WTC11 (cell line): Measurements from ENCODE around the gene GAB1. TPM values are rescaled to one million over a fixed set of nuclear protein-coding genes. Genes with fewer than 3 reads are reported as not detected.

ENCODE experiments used
- ATAC-seq: fragments of 200-7000 bp; cut with Tn5 transposase; 2 replicates; pipeline ENCODE4 v1.10.0; 2021; ENCODE audit warnings: mild to moderate bottlenecking, moderate library complexity
- CTCF ChIA-PET: fragments of 300-600 bp; sonication (Branson Sonifier 250); formaldehyde crosslinking; loops from one replicate; lab custom pipeline; 2021; ENCODE audit warnings: antibody characterized with exemption; lab: Charles Lee
- POLR2A ChIA-PET: fragments of 350-600 bp; sonication (Branson Sonifier 250); formaldehyde crosslinking; loops from one replicate; lab custom pipeline; 2021; ENCODE audit warnings: antibody characterized with exemption; lab: Charles Lee
- DNase-seq: peaks from one replicate; pipeline ENCODE4 v3.0.0; 2021; ENCODE audit warnings: low spot score
- H3K27ac Mint-ChIP-seq: 2 replicates; pipeline ENCODE4 v1.8.0; 2021; ENCODE audit warnings: mixed read lengths
- H3K27me3 Mint-ChIP-seq: 2 replicates; pipeline ENCODE4 v1.8.0; 2021; ENCODE audit warnings: low read depth, mild to moderate bottlenecking, moderate library complexity, mixed read lengths
- H3K36me3 Mint-ChIP-seq: 2 replicates; pipeline ENCODE4 v1.8.0; 2021; ENCODE audit warnings: mixed read lengths
- H3K4me1 Mint-ChIP-seq: 2 replicates; pipeline ENCODE4 v1.8.0; 2022; ENCODE audit warnings: mixed read lengths
- H3K4me3 Mint-ChIP-seq: 2 replicates; pipeline ENCODE4 v1.8.0; 2021; ENCODE audit warnings: mild to moderate bottlenecking, moderate library complexity, mixed read lengths
- H3K9me3 Mint-ChIP-seq: 2 replicates; pipeline ENCODE4 v1.8.0; 2021; ENCODE audit warnings: mixed read lengths
- CTCF ChIP-seq: fragments of 200-600 bp; IDR thresholded peaks from 2 replicates; pipeline ENCODE4 v1.8.0; 2022; ENCODE audit warnings: antibody characterized with exemption
- ERG ChIP-seq: fragments of 250-450 bp; sonication (Bioruptor Pico); IDR thresholded peaks from 2 replicates; pipeline ENCODE4 v1.8.0; 2021; ENCODE audit warnings: mild to moderate bottlenecking
- ETV6 ChIP-seq: sonication (generic); formaldehyde crosslinking; IDR thresholded peaks from 2 replicates; pipeline ENCODE4 v1.8.1; 2022; ENCODE audit warnings: mild to moderate bottlenecking, missing genetic modification reagents
- GRHL2 ChIP-seq: fragments of 250-450 bp; sonication (Bioruptor Pico); IDR thresholded peaks from 2 replicates; pipeline ENCODE4 v1.8.0; 2022; ENCODE audit warnings: mild to moderate bottlenecking, moderate library complexity; ENCODE audit not compliant: insufficient replicate concordance, severe bottlenecking
- IRF2 ChIP-seq: sonication (generic); formaldehyde crosslinking; IDR thresholded peaks from 2 replicates; pipeline ENCODE4 v1.8.0; 2022; ENCODE audit warnings: low read depth, missing genetic modification reagents, borderline replicate concordance
- JAZF1 ChIP-seq: fragments of 250-450 bp; sonication (Bioruptor Pico); IDR thresholded peaks from 2 replicates; pipeline ENCODE4 v1.9.0; 2021; ENCODE audit warnings: moderate library complexity, mild to moderate bottlenecking, inconsistent platforms
- KAT7 ChIP-seq: sonication (generic); formaldehyde crosslinking; IDR thresholded peaks from 2 replicates; pipeline ENCODE4 v1.8.1; 2023; ENCODE audit warnings: missing genetic modification reagents, mild to moderate bottlenecking, borderline replicate concordance
- MXD4 ChIP-seq: fragments of 250-450 bp; sonication (Bioruptor Pico); IDR thresholded peaks from 2 replicates; pipeline ENCODE4 v1.8.0; 2021; ENCODE audit warnings: mild to moderate bottlenecking, moderate library complexity, borderline replicate concordance
- NFE2L1 ChIP-seq: sonication (generic); formaldehyde crosslinking; IDR thresholded peaks from 2 replicates; pipeline ENCODE4 v1.8.1; 2023; ENCODE audit warnings: missing genetic modification reagents
- NR2C2 ChIP-seq: sonication (generic); formaldehyde crosslinking; IDR thresholded peaks from 2 replicates; pipeline ENCODE4 v1.8.0; 2022; ENCODE audit warnings: mild to moderate bottlenecking, missing genetic modification reagents
- NR3C1 ChIP-seq: sonication (generic); formaldehyde crosslinking; conservative IDR thresholded peaks from 2 replicates; pipeline ENCODE4 v1.8.1; 2023; ENCODE audit warnings: low read depth, mild to moderate bottlenecking, missing genetic modification reagents
- SMAD3 ChIP-seq: sonication (generic); formaldehyde crosslinking; IDR thresholded peaks from 2 replicates; pipeline ENCODE4 v1.8.0; 2022; ENCODE audit warnings: missing genetic modification reagents, mild to moderate bottlenecking, borderline replicate concordance
- TCF7 ChIP-seq: sonication (generic); formaldehyde crosslinking; IDR thresholded peaks from 2 replicates; pipeline ENCODE4 v1.8.0; 2022; ENCODE audit warnings: mild to moderate bottlenecking, low read depth, missing genetic modification reagents, moderate library complexity
- ZNF138 ChIP-seq: sonication (generic); formaldehyde crosslinking; conservative IDR thresholded peaks from 2 replicates; pipeline ENCODE4 v1.8.1; 2022; ENCODE audit warnings: mild to moderate bottlenecking, moderate library complexity, missing genetic modification reagents
- ZNF219 ChIP-seq: sonication (generic); formaldehyde crosslinking; IDR thresholded peaks from 2 replicates; pipeline ENCODE4 v1.8.0; 2023; ENCODE audit warnings: missing genetic modification reagents, mild to moderate bottlenecking, borderline replicate concordance
- total RNA-seq: library from RNA; stranded (reverse); gene quantifications from 3 replicates; pipeline ENCODE4 v1.2.3, GENCODE V29; 2021
- TF ChIP-seq, protein P1 (sequence below): sonication (generic); formaldehyde crosslinking; IDR thresholded peaks from 2 replicates; pipeline ENCODE4 v1.8.1; 2023; ENCODE audit warnings: mild to moderate bottlenecking, missing genetic modification reagents, moderate library complexity
- TF ChIP-seq, protein P2 (sequence below): sonication (generic); formaldehyde crosslinking; IDR thresholded peaks from 2 replicates; pipeline ENCODE4 v1.8.1; 2022; ENCODE audit warnings: mild to moderate bottlenecking, moderate library complexity, missing genetic modification reagents
- TF ChIP-seq, protein P3 (sequence below): fragments of 250-450 bp; sonication (Bioruptor Pico); IDR thresholded peaks from 2 replicates; pipeline ENCODE4 v1.9.0; 2021; ENCODE audit warnings: mild to moderate bottlenecking
- TF ChIP-seq, protein P4 (sequence below): sonication (generic); formaldehyde crosslinking; IDR thresholded peaks from 2 replicates; pipeline ENCODE4 v1.8.1; 2023; ENCODE audit warnings: mild to moderate bottlenecking, moderate library complexity, missing genetic modification reagents
- TF ChIP-seq, protein P5 (sequence below): sonication (generic); formaldehyde crosslinking; IDR thresholded peaks from 2 replicates; pipeline ENCODE4 v1.8.1; 2022; ENCODE audit warnings: mild to moderate bottlenecking, missing genetic modification reagents, moderate library complexity, borderline replicate concordance

The GAB1 gene
- total RNA-seq, 1 experiment from 2014 or later, result 17.4 TPM

- Mint-ChIP-seq H3K4me1 (peaks cover 86% of the 10 kb centered on the region), H3K27ac (peak overlapping the region; percentile 23; the same call in 1 of the 2 replicates), H3K27me3 (no peaks in the 10 kb centered on the region), H3K9me3 (peaks cover 5% of the 10 kb centered on the region; the same call in 1 of the 2 replicates), H3K4me3 (no peak overlapping the region), H3K36me3 (no peaks in the 10 kb centered on the region)
- TF ChIP-seq ERG (CRISPR knock-in tag) (no peak), MXD4 (CRISPR knock-in tag) (no peak), NR2C2 (no peak), GRHL2 (CRISPR knock-in tag) (no peak), CTCF (no peak), KAT7 (CRISPR knock-in tag) (no peak), JAZF1 (CRISPR knock-in tag) (no peak), NFE2L1 (CRISPR knock-in tag) (no peak), TCF7 (CRISPR knock-in tag) (no peak), IRF2 (CRISPR knock-in tag) (no peak), NR3C1 (CRISPR knock-in tag) (no peak), ETV6 (no peak)
- TF ChIP-seq, protein P1, sequence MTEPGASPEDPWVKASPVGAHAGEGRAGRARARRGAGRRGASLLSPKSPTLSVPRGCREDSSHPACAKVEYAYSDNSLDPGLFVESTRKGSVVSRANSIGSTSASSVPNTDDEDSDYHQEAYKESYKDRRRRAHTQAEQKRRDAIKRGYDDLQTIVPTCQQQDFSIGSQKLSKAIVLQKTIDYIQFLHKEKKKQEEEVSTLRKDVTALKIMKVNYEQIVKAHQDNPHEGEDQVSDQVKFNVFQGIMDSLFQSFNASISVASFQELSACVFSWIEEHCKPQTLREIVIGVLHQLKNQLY (CRISPR knock-in tag), result no peak
- TF ChIP-seq, protein P2, sequence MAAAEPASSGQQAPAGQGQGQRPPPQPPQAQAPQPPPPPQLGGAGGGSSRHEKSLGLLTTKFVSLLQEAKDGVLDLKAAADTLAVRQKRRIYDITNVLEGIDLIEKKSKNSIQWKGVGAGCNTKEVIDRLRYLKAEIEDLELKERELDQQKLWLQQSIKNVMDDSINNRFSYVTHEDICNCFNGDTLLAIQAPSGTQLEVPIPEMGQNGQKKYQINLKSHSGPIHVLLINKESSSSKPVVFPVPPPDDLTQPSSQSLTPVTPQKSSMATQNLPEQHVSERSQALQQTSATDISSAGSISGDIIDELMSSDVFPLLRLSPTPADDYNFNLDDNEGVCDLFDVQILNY, result no peak
- TF ChIP-seq, protein P3, sequence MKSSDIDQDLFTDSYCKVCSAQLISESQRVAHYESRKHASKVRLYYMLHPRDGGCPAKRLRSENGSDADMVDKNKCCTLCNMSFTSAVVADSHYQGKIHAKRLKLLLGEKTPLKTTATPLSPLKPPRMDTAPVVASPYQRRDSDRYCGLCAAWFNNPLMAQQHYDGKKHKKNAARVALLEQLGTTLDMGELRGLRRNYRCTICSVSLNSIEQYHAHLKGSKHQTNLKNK (CRISPR knock-in tag), result no peak
- TF ChIP-seq, protein P4, sequence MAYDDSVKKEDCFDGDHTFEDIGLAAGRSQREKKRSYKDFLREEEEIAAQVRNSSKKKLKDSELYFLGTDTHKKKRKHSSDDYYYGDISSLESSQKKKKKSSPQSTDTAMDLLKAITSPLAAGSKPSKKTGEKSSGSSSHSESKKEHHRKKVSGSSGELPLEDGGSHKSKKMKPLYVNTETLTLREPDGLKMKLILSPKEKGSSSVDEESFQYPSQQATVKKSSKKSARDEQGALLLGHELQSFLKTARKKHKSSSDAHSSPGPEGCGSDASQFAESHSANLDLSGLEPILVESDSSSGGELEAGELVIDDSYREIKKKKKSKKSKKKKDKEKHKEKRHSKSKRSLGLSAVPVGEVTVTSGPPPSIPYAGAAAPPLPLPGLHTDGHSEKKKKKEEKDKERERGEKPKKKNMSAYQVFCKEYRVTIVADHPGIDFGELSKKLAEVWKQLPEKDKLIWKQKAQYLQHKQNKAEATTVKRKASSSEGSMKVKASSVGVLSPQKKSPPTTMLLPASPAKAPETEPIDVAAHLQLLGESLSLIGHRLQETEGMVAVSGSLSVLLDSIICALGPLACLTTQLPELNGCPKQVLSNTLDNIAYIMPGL, result no peak
- POLR2A ChIA-PET, result interaction anchor here (1.5 kb wide), 1 partner anchor 22 kb away, joined by 6 read pairs; the partner anchor contains the start of gene GAB1
- DNase-seq (no peak), ATAC-seq (no peak; the same call in 1 of the 2 replicates)
- CTCF ChIA-PET, result no interaction called here
Observed at GRCh38 chr4:143358923-143359643, 22.4 kb downstream of the GAB1 start.

- Mint-ChIP-seq H3K27ac (peak overlapping the region; percentile 23; the same call in 1 of the 2 replicates), H3K27me3 (no peaks in the 10 kb centered on the region), H3K4me3 (no peak overlapping the region), H3K9me3 (peaks cover 8% of the 10 kb centered on the region), H3K4me1 (peaks cover 88% of the 10 kb centered on the region), H3K36me3 (no peaks in the 10 kb centered on the region)
- DNase-seq, result no peak
- TF ChIP-seq ZNF219 (CRISPR knock-in tag), result no peak
- no peak for TF ChIP-seq ZNF138 (CRISPR knock-in tag)
- TF ChIP-seq, protein P3 (CRISPR knock-in tag), result no peak
- TF ChIP-seq, protein P1 (CRISPR knock-in tag), result no peak
- no peak for TF ChIP-seq SMAD3
- TF ChIP-seq, protein P5, sequence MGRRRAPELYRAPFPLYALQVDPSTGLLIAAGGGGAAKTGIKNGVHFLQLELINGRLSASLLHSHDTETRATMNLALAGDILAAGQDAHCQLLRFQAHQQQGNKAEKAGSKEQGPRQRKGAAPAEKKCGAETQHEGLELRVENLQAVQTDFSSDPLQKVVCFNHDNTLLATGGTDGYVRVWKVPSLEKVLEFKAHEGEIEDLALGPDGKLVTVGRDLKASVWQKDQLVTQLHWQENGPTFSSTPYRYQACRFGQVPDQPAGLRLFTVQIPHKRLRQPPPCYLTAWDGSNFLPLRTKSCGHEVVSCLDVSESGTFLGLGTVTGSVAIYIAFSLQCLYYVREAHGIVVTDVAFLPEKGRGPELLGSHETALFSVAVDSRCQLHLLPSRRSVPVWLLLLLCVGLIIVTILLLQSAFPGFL, result no peak
- ChIA-PET CTCF (no interaction called here), POLR2A (no interaction called here)
- ATAC-seq, result no peak
Observed at GRCh38 chr4:143359644-143360193, 23.0 kb downstream of the GAB1 start.
